CD4-positive, alpha-beta T cell treated with Interleukin-15 for 1 hour (primary cell): Measurements from ENCODE around the gene VAT1.

ENCODE experiments used
- DNase-seq: peaks from one replicate; pipeline ENCODE4 v3.0.0-alpha.2; 2020

VAT1 gene

DNA sequence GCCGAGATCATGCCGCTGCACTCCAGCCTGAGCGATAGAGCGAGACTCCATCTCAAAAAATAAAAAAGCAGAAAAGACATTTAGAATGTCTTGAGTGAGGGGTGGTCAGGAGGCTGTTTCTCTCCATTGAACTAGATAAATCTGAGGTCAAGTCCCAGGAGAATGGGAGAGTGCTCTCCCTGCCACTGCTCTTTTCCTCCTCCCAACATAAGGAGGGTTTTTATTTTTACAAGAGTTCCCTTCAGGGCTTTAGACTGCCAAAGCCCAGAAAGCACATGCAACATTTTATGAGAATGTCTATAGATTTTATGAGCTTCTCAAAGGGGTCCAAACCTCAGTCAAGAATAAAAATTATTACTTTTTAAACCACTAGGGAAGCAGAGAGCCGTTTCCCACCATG is 4.4 kb upstream of the VAT1 start:
- no peak for DNase-seq

DNA sequence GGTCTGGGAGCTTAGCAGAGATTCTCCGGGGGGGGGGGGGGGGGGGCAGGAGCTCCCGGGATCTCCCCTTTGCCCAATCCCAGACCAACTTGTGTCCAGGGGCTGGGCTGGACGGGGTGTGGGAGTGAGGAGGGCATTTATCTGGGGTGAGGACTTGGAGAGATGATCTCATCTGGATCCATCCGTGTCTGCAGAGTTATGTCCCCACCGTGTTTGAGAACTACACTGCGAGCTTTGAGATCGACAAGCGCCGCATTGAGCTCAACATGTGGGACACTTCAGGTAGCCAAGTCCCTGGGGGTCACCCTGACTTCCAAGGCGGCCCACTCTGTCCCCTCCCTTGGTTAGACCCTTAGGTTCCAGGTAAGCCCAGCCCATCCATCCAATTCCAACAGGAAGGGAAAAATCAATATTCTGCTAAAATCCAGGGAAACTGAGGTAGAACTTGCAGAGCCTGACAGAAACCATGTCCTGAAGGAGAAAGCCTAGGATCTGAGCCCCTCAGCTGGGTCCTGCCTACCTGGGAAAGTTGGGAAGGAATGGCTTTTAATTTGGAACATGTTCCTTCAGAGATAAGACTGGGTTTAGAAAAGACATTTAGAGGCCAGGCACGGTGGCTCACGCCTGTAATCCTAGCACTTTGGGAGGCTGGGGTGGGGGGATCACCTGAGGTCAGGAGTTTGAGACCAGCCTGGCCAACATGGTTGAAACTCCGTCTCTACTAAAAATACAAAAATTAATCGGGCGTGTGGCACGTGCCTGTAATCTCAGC is 3.8 kb upstream of the VAT1 start:
- no peak for DNase-seq

GRCh38 chr17:43025290-43025657 is 3.1 kb upstream of the VAT1 start:
- DNase-seq, result no peak

DNA sequence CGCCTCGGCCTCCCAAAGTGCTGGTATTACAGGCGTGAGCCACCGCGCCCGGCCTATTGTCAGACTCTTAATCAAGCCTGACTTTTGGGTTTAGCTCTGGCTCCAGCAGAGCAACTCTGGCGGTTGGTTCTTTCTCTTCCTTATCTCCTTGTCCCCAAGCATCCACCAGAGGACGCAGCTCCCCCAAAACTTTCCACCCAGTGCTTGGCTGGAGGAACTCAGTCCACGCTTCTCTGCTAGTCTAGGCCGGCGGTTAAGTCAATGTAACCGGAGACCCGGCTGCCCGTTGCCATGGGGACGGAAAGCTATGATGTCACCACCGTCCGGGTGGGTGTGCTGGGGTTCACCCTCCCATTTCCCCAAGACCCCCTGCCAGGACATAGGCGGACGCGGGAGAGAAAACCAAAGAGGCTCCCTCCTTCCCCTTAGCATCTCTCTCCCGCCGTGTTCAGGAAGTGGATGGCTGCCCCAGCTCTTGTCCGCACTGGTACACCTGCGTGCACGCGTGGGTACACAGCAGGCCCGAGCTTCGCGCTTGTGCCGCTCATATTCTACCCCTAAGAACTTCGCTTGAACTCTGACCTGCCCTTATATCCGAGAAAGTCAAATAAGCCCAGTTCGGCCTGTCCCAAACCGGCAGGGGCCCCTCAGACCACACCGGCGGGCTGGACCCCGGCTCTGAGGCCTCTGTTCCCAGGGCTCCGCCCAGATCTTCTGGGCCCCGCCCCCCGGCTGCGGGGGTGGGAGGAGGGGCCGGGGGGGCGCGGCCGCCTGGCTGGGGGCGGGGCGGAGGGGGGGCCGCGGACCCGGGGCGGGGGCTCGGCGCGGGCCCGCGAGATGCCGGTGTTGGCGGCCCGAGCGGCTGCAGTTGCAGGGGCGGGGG is 2.5 kb upstream of the VAT1 start, which contains the start of gene RND2:
RND2 (plus strand) TSS at position 825 of the 883 bp plus-strand sequence. CDS start 117 bp downstream, outside the sequence.
- DNase-seq, result peak; percentile 89

GRCh38 chr17:43020789-43021740 is 1.1 kb downstream of the VAT1 start:
- DNase-seq, result peak; percentile 43

DNA sequence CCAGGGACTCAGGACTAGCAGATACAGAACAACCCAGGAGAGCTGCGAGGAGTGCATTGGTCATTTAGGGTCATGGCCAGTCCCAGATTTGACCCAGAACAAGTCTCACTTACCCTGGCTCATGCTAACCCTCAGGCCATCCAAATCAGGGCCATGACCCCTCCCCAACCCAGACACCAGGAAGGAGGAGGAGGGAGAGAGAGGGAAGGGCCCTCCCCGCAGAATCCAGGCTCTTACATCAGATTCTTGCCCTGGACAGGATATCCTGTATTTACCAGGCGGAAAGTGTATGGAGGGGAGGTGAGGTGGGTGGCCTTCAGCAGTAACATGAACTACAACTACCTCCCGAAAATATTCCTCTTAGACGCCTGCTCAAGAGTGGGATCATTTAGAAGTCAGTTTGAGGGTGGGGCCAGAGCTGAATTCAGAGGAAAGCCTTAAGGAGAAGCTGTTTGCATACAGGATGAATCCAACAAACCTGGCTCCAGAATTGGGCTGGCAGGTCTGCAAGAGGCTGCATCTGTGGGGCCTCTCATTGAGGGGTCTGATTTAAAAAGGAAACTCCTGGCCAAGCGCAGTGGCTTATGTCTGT is 2.1 kb downstream of the VAT1 start:
- no peak for DNase-seq

GRCh38 chr17:43019418-43019817 is 2.8 kb downstream of the VAT1 start:
- DNase-seq, result no peak

DNA sequence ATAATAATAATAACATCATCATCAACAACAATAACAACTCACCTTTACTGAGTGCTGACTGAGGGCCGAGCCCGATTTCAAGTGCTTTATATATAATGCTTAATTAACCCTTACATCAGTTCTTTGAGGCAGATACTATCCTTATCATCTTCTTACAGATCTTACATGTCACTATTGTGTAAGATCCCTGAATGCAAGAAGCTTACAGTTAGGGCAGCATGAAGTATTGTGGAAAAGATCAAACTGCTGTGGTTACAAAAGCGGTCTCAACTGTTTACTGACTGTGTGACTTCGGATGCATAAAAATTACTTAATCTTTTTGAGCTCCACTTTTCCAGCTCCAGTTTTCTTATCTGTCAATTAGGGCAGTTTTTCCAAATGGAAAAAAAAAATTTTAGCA is 3.3 kb downstream of the VAT1 start:
- no peak for DNase-seq

GRCh38 chr17:43018008-43018853 is 4.0 kb downstream of the VAT1 start:
- peak; percentile 68 for DNase-seq

DNA sequence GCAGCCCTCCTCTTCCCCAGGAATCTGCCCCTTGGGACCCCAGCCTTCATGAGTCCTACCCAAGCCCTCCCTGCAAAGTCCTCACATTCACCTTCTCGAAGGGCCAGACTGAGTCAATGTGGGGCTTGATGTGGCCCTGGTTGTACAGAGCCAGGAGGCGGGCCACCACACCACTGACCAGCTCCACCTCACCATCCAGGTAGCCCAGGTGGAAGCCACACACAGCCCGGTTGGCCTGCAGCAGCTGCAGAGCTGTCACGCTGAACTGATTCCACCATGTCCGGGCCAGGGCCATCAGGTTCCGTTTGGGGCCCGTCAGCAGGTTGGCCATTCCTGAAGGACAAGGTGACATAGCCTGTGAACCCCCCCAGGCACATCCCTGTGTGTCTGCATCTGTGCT is 6.0 kb downstream of the VAT1 start:
- no peak for DNase-seq

DNA sequence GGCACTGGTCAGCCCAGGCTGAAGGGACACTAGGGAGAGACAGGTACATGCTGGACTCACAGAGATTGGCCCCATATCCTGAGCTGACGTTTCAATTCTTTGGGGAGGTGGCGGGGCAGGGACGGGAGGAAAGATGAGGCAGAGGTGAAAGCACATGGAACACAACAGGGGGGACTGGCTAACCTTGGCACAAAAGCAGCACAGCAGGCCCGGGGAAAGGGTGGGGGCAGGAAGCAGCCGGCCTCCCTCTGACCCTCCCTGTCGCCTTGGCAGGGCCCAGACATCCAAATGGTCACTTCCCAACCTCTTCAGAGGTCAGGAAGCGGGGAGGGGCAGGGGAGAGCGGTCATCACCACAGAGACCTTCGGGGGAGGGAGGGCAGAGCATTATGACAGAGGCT is 6.6 kb downstream of the VAT1 start:
- DNase-seq, result no peak

DNA sequence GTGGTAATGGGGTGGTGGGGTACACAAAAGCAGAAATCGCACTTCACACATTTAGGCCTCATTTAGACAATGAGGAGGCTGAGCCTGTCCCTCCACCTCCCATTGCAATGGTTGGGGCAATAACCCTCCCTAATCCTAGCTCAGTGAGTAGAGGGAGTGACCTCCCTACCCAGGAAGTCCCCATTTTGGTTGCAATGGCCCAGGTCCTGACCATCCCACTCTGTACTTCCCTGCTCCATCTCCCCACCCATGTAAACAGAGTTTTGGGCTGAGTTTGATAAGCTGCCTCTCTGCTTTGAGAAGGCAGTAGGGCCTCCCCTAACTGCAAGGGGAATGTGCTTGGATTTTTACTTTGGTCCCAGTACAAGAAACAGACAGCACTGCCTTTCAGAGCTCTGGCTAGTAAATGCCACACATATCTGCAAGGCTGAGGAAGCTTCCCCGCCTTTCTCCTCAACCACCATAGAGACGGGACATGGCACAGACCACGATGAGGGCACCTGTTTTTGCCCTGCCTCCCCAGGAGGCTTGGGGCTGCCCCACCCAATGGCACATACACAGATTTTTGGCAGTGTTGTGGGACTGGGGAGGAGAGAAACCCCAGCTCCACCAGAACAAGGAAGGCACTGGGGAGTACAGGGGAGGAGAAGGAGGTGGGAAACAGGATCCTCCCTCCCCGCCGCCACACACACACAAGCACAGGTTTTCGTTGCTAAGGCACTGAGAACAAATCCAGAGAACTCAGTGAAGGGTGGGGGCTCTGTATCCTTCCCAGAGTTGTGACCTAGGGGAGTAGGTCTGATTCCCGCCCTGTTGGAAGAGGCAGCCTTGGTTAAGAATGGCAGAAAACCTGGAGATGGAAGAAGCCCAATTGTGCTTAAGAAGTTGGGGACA is 7.3 kb downstream of the VAT1 start:
- DNase-seq, result no peak

DNA sequence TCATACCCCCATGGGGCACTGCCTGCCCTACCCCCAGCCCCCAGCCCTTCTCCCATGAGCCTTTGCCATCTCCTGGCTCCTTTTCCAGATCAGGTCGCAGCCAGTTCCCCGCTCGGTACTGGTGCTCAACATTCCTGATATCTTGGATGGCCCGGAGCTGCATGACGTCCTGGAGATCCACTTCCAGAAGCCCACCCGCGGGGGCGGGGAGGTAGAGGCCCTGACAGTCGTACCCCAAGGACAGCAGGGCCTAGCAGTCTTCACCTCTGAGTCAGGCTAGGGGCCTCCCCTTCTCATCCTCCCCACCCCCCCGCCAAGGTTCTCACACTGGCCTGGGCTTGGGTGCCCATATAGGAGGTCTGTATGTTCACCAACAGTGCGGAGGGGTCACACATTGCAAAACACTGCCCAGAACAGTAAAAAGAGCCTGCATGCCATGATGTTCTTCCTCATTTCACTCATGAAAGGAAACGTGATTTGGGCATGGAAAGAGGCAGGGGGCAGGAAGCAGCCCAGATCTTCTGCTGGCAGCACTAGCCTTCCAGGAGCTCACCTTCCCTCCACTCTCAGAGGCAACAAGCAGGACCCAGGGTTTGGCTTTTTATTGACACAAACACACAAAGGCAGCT is 8.1 kb downstream of the VAT1 start:
- no peak for DNase-seq

DNA sequence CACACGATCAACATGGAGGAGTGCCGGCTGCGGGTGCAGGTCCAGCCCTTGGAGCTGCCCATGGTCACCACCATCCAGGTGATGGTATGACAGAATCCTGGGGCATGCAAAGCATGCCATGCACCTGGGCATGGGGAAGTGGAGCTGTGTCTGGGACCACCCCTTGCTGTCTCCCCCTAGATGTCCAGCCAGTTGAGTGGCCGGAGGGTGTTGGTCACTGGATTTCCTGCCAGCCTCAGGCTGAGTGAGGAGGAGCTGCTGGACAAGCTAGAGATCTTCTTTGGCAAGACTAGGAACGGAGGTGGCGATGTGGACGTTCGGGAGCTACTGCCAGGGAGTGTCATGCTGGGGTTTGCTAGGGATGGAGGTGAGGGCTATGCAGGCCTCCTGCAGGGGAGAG is 8.9 kb downstream of the VAT1 start:
- no peak for DNase-seq

DNA sequence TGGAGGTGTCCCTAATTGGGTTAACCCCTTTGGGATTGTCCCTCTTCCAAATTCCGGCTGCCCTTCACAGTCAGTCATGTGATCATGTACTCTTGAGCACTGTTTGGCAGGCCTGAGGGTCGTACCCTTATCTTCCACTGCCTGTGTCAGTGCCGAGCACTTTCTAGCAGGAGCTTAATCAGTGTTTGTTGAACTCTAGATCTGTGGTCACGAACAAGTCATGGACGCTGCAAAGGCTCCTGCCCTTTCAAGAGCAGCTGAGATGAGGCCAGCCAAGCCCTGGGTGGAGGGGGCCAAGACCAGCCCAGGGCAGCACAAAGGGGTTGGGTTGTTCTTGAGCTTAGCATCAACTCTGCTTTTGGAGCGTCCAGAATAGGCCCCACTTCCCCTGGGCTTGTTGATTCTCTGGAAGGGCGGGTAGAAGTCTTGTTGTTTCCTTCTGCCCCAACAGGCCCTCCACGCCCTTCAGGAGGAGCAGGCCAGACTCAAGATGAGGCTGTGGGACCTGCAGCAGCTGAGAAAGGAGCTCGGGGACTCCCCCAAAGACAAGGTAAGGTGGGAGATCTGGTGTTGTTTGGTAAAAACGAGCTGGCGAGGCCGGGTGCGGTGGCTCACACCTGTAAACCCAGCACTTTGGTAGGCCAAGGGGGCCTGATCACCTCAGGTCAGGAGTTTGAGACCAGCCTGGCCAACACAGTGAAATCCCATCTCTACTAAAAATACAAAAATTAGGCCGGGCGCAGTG is 10.3 kb downstream of the VAT1 start:
- DNase-seq, result no peak

- no peak for DNase-seq
Measured at GRCh38 chr17:43010667-43011308, 11.4 kb downstream of the VAT1 start.

DNA sequence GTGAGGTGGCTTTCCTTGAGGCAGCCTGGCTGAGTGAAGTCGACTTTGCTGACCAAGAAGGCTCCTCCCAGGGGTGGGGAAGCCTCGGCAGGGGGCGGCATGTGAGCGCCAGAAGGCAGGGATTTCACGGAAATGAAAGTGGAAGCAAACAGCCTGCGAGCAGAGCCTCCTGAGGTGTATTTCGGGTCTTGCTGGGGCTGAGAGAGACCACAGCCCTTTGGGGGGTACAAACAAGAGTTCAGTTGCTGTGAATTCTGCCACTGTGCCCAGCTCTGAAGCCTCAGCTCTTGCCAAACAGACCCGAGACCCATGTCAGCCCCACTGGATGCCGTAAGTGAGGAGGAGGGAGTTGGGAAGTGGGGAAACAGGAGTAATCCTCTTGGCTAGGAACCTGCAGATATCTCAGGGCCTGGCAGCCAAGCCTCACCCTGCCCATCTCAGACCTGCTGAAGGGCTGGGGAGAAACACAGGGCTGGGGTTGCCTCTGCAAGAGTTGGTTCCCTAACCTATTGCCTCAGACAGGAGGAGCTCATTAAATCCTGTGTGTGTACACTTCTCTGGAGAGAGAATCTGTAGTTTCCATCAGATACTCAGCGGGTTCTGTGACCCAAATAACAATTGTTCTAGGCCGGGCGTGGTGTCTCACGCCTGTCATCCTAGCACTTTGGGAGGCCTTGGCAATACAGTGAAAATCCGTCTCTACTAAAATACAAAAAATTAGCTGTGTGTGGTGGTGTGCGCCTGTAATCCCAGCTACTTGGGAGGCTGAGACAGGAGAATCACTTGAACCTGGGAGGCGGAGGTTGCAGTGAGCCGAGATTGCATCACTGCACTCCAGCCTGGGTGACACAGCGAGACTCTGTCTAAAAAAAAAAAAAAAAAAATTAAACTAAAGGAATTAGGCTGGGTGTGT is 15.3 kb downstream of the VAT1 start, which contains the start of gene IFI35:
IFI35 (plus strand) TSS at position 146 of the 913 bp plus-strand sequence; CDS start at position 310, 164 bp downstream.
- DNase-seq, result peak; percentile 86
